Measurements from ENCODE around the gene TOM1L2.

The TOM1L2 gene

DNA sequence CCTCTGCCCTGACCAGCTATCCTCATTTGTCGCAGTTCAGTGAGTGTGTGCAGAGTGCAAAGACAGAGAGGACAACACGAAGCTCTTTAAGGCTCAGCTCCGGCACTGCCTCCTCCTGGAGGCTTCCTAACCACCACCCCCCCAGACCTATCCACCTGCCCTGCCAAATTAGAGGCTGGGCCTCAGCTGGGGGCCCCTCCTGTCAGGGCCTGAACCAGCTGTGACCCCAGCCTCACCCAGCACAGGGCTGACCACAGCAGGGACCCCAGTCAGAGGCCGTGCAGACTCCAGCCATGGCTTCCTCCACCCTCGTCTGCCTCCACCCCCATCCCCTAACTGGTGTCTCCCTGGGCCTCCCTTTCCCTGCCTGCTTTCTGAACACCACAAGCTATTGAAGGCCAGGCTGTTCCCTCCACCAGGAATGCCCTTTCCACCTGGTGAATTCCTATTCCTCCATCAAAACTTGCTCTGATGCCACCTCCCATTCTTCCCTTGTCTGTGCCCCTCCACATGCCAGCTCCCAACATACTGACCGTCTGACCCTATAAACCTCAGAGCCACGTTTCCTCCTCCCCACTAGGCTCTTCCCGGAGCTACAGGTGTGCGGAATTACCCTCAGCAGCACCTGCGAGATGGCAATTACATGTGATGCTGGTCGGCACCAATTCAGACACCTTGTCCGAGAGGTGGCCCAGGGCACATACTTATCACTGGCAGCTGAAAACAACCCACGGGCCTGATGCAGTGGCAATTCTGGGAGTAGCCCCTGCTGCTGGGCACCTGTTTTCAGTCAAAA lies 144.2 kb downstream of the TOM1L2 start:
- no peak for DNase-seq

GRCh38 chr17:17826942-17827785 lies 145.0 kb downstream of the TOM1L2 start:
- DNase-seq = no peak

DNA sequence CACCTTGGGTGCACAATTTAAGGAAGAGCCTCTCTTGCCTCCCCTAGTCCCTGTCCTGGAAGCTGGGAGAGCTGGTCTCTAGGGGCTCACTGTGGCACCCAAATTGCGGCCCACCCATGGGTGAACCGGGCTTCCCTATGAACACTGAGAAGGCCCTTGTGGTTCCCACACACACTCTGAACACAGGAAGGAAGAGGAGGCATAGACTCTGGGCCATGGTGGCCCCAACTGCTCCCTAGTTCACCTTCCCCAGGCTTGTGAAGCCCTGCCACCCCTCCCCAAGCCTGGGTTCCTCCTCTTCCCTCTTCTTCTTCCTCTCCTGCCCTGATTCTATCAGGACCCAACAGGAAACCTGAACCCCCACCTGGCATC lies 145.9 kb downstream of the TOM1L2 start:
- DNase-seq = no peak

DNA sequence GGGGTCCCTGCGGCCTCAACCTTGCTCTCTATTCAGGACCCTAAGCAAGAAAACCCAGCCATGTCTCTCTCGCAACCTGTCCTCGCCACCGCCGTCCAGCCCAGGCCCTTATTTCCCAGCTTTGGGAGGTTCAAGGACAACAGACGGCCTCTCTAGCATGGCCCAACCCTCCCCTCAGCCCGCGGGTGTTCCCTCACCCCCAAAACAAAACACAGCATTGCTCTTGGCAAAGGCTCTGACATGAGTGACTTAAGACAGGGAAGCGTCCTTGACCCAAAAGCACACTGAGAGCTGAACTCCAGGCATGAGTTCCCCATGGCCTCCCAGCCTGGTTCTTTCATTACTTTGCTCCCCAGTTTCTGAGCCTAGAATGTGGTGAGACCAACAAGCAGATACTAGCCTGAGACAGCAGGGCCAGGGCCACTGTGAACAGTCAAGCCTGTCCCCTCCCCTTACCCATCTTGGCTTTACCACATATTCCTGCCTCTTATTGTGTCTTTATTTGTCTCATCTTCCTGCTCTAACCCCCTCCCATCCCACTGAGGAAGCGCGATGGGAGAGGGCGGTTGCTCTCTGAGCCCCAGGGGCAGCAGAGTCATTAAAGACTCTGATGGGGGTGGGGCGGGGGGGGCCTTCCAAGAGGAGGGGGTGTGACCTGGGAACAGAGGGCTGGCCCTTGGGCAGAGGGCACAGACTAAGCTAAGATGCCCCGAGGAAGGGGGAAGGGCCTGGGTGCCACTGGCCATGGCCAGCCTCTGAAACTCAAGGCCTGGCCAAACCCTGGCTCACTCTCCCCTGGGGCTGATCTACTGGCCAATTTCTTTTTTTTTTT lies 147.2 kb downstream of the TOM1L2 start:
- DNase-seq = no peak

GRCh38 chr17:17824119-17824782 lies 147.9 kb downstream of the TOM1L2 start:
- DNase-seq = no peak

- DNase-seq = peak; percentile 56
Observed at GRCh38 chr17:17823433-17824118, 148.6 kb downstream of the TOM1L2 start.

GRCh38 chr17:17822616-17823015 lies 149.6 kb downstream of the TOM1L2 start:
- no peak for DNase-seq

DNA sequence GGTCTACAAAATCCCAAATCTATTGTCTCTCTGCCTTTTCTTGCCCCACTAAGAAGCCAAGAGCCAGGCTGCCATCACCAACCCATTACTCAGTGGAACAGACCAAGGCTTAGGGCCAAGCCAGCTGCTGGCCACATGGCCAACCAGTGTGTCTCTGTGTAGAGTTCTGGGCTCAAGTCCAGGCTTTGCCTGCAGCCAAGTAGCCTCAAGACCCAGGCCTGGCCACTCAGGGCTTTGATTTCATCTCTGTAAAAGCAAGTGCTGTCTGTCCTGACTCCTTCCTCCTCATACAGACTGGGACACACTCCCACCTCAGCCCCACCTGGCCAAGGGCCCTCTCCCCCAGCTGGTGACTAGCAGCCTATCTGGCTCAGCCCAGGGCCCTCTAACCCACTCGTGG lies 150.0 kb downstream of the TOM1L2 start:
- DNase-seq = no peak

DNA sequence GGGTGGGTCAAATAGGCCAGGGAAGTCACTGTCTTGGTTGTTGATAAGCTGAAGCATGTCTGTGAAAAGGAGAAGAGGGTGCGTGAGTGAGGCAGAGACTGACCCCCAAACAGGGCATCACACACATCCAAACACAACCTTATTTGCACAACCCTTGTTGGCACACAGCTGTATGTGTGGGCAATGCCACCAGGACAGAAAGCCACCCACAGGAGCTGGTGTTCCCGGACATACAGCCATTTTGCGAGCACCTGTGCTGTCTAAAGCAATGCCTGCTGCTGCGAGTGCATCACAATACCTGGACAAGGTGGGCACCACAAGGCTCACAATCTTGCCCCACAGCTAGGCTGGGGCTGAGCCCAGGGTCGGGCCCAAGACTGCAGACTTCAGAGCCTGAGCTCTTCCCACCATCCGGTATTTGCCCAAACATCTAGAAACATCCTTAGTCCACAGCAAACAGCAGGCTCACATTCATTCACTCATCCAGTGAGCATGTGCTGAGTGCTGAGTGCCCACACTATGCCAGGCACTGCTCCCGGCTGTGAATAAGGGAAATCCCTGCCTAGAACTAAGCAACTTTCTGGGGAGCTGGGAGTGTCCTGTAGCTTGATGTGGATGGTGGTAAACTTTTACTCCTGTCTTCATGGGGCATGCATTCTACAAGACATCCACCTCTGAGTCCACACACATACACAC lies 151.6 kb downstream of the TOM1L2 start:
- DNase-seq = no peak

- no peak for DNase-seq
Observed at GRCh38 chr17:17820046-17820445, 152.2 kb downstream of the TOM1L2 start.

GRCh38 chr17:17819561-17819995 lies 152.6 kb downstream of the TOM1L2 start:
- DNase-seq = peak; percentile 33

DNA sequence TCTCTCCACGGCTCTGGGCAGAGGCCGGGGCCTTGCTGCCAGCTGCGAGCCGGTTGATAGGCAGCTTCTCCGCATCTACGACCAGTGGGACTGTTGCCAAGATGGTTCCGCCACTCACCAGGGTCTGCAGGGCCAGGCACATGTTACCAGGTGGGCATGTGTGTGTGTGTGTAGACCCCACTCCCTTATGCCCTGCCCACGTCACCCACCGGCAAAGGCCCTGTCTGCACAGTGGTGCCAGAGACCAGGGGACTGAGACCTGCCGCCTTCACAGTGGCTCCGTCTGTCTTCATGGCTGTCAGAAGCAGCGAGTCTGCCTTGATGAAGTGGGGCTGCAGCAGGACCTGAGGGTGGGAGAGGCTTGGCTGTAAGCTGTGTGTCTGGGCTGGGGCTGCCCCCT lies 153.1 kb downstream of the TOM1L2 start:
- DNase-seq = no peak

GRCh38 chr17:17818088-17818526 lies 154.1 kb downstream of the TOM1L2 start:
- no peak for DNase-seq

- no peak for DNase-seq
Observed at GRCh38 chr17:17817552-17817947, 154.7 kb downstream of the TOM1L2 start.

DNA sequence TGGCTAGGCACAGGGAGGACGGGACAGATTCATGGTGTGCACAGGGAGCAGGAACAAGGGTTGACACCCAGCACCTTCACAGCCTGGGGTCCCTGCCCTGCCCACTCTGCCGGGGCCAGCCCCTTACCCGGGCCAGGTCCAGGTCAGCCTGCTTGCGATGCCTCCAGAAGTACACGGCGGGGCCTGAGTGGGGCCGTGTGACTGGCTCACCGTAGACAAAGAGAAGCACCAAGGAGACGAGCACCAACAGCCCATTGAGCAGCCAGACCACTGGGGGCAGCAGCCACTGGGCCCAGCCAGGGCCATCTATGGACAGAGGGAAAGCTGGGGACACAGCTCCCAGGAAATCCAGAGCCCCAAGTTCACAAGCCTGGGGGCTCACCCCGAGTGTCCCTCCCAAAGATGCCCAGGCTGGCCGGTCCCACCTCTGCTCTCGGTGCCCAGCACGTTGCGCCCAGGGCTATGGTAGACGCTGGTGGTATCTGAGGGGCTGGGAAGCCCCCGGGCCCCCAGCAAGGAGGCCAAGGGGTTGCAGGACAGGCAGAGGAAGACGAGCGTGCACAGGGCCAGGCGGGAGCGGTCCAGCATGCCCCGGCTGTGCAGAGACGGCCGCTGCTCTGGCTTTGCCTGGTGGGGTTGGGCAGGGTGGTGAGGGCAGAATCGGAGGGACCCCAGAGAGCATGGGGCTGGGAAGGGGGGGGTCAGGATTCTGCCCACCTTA lies 155.2 kb downstream of the TOM1L2 start:
- DNase-seq = no peak

GRCh38 chr17:17816240-17816814 lies 155.9 kb downstream of the TOM1L2 start:
- DNase-seq = no peak

GRCh38 chr17:17815436-17816200 lies 156.6 kb downstream of the TOM1L2 start:
- DNase-seq = no peak

GRCh38 chr17:17815062-17815406 lies 157.2 kb downstream of the TOM1L2 start:
- no peak for DNase-seq
